Measurements from ENCODE around the gene ZNF436. TPM values are rescaled to one million over a fixed set of nuclear protein-coding genes. Genes with fewer than 3 reads are reported as not detected.
"Not testable (repeated sequence)": the region's sequence is repeated elsewhere in the genome, so short reads cannot be mapped to it uniquely, and the experiment has no call there.

ZNF436 gene
- total RNA-seq, 1 experiment from 2014 or later, result 0.52 TPM

- H2AK5ac ChIP-seq (ENCODE audit: insufficient read length, low read length), result no peak overlapping the region
- no peak overlapping the region for H3K4ac ChIP-seq (ENCODE audit: low read depth, low read length)
- no peak for DNase-seq
- no peak overlapping the region for H2AFZ ChIP-seq (ENCODE audit: low read length)
- H3K9me3 ChIP-seq (ENCODE audit: control insufficient read depth, low read depth, low read length), result no peaks in the 10 kb centered on the region
- H3K27me3 Mint-ChIP-seq (ENCODE audit: low read depth), result no peaks in the 10 kb centered on the region
- H3K18ac ChIP-seq (ENCODE audit: insufficient read length, low read depth, low read length), result no peak overlapping the region
- no peak overlapping the region for H3K4me3 Mint-ChIP-seq
- H3K14ac ChIP-seq (ENCODE audit: insufficient read depth, low read length), result no peak overlapping the region
- no peaks in the 10 kb centered on the region for H3K79me2 ChIP-seq (ENCODE audit: insufficient read depth, low read length)
- H3K9me3 Mint-ChIP-seq, result no peaks in the 10 kb centered on the region; a peak in 1 of 5 replicates
- H3K4me2 ChIP-seq (ENCODE audit: insufficient read depth, insufficient read length, low read length), result no peak overlapping the region
- H3K79me1 ChIP-seq (ENCODE audit: insufficient read depth, low read depth, low read length, poor library complexity, severe bottlenecking), result no peaks in the 10 kb centered on the region
- H3K27ac ChIP-seq (ENCODE audit: insufficient read length, low read depth, low read length), result no peak overlapping the region
- no peaks in the 10 kb centered on the region for H4K20me1 ChIP-seq (ENCODE audit: control insufficient read depth, insufficient read depth, insufficient read length)
- H3T11ph ChIP-seq (ENCODE audit: low read length), result no peak overlapping the region
- no peak overlapping the region for H3K27ac Mint-ChIP-seq
- no peak for TF ChIP-seq CTCF (conservative IDR thresholded peaks at IDR 0.05)
- no peak overlapping the region for H4K5ac ChIP-seq (ENCODE audit: insufficient read length, low read depth, low read length)
- no peaks in the 10 kb centered on the region for H3K36me3 Mint-ChIP-seq (ENCODE audit: insufficient read depth in 1 of 3, low read depth in 3 of 3)
- no peak overlapping the region for H3K23ac ChIP-seq (ENCODE audit: insufficient read length, low read depth, low read length)
- peaks cover 5 to 8% of the 10 kb centered on the region in 2 experiments for H3K4me1 Mint-ChIP-seq
- H2BK20ac ChIP-seq (ENCODE audit: low read depth, low read length, poor library complexity, severe bottlenecking), result no peak overlapping the region
- H3K56ac ChIP-seq (ENCODE audit: insufficient read length, low read depth, low read length), result no peak overlapping the region
- no CpG with 5 or more reads among the region's 19 CpGs for WGBS (ENCODE audit: extremely low coverage, insufficient read length, low lambda C conversion rate)
- no peak overlapping the region for H2BK12ac ChIP-seq (ENCODE audit: insufficient read length, low read depth, low read length)
- H3K27me3 ChIP-seq (ENCODE audit: insufficient read depth, low read length), result peaks cover 40% of the 10 kb centered on the region
- no peak overlapping the region for H4K91ac ChIP-seq (ENCODE audit: insufficient read length, low read depth, low read length)
- H4K8ac ChIP-seq (replicated peaks; ENCODE audit: insufficient read length, low read depth, low read length), result no peak overlapping the region
- H3K4me1 ChIP-seq (ENCODE audit: insufficient read depth, low read length), result no peaks in the 10 kb centered on the region; the same call in 1 of the 2 replicates
- H2BK120ac ChIP-seq (ENCODE audit: low read depth, low read length, poor library complexity, severe bottlenecking), result no peak overlapping the region
- H3K9ac ChIP-seq (ENCODE audit: extremely low read depth, insufficient read length, low read length), result no peak overlapping the region
- no peaks in the 10 kb centered on the region for H3K23me2 ChIP-seq (ENCODE audit: insufficient read length, low read depth, low read length, poor library complexity, severe bottlenecking)
- H2BK15ac ChIP-seq (ENCODE audit: low read depth, low read length), result no peak overlapping the region
- no peak overlapping the region for H2BK5ac ChIP-seq (ENCODE audit: insufficient read length, low read length)
Measured at GRCh38 chr1:23376890-23377811, 7.5 kb upstream of the ZNF436 start.

- not testable (repeated sequence) for H4K91ac ChIP-seq (ENCODE audit: insufficient read length, low read depth, low read length); H3K27ac ChIP-seq (ENCODE audit: insufficient read length, low read depth, low read length); H2BK20ac ChIP-seq (ENCODE audit: low read depth, low read length, poor library complexity, severe bottlenecking); H3K4me3 Mint-ChIP-seq; H3K14ac ChIP-seq (ENCODE audit: insufficient read depth, low read length); DNase-seq; H3K9me3 ChIP-seq (ENCODE audit: control insufficient read depth, low read depth, low read length); H3T11ph ChIP-seq (ENCODE audit: low read length); H3K4me1 ChIP-seq (ENCODE audit: insufficient read depth, low read length); H4K20me1 ChIP-seq (ENCODE audit: control insufficient read depth, insufficient read depth, insufficient read length); H3K56ac ChIP-seq (ENCODE audit: insufficient read length, low read depth, low read length); H3K36me3 Mint-ChIP-seq (ENCODE audit: insufficient read depth in 1 of 3, low read depth in 3 of 3); H3K9me3 Mint-ChIP-seq; H3K27me3 Mint-ChIP-seq (ENCODE audit: low read depth); H2BK5ac ChIP-seq (ENCODE audit: insufficient read length, low read length); H4K8ac ChIP-seq (replicated peaks; ENCODE audit: insufficient read length, low read depth, low read length); H3K27ac Mint-ChIP-seq; H3K79me1 ChIP-seq (ENCODE audit: insufficient read depth, low read depth, low read length, poor library complexity, severe bottlenecking); H3K9ac ChIP-seq (ENCODE audit: extremely low read depth, insufficient read length, low read length); H4K5ac ChIP-seq (ENCODE audit: insufficient read length, low read depth, low read length); H3K4ac ChIP-seq (ENCODE audit: low read depth, low read length); H3K4me2 ChIP-seq (ENCODE audit: insufficient read depth, insufficient read length, low read length); H2BK12ac ChIP-seq (ENCODE audit: insufficient read length, low read depth, low read length); H3K18ac ChIP-seq (ENCODE audit: insufficient read length, low read depth, low read length); H2BK15ac ChIP-seq (ENCODE audit: low read depth, low read length); H2AK5ac ChIP-seq (ENCODE audit: insufficient read length, low read length); H3K23me2 ChIP-seq (ENCODE audit: insufficient read length, low read depth, low read length, poor library complexity, severe bottlenecking); H2AFZ ChIP-seq (ENCODE audit: low read length); H3K79me2 ChIP-seq (ENCODE audit: insufficient read depth, low read length); H2BK120ac ChIP-seq (ENCODE audit: low read depth, low read length, poor library complexity, severe bottlenecking); H3K23ac ChIP-seq (ENCODE audit: insufficient read length, low read depth, low read length)
- peaks cover 58% of the 10 kb centered on the region for H3K27me3 ChIP-seq (ENCODE audit: insufficient read depth, low read length)
- WGBS (ENCODE audit: extremely low coverage, insufficient read length, low lambda C conversion rate), result no CpG with 5 or more reads among the region's 12 CpGs
- peaks cover 26 to 32% of the 10 kb centered on the region in 2 experiments for H3K4me1 Mint-ChIP-seq
Measured at GRCh38 chr1:23374079-23374735, 4.6 kb upstream of the ZNF436 start.

All from H9 (cell line).